ENCODE measurements around the gene ECEL1.
"Not testable (repeated sequence)": the region's sequence is repeated elsewhere in the genome, so short reads cannot be mapped to it uniquely, and the experiment has no call there.

The ECEL1 gene

GRCh38 chr2:232460171-232460570 lies 27.5 kb downstream of the ECEL1 start:
- in situ Hi-C loops (cut with MboI; ENCODE audit: low sequenced_read_pairs), result no loop called here

- in situ Hi-C loops (cut with MboI; ENCODE audit: low sequenced_read_pairs), result no loop called here
These were observed 28.1 kb downstream of the ECEL1 start for GRCh38 chr2:232459419-232460035.

- in situ Hi-C loops (cut with MboI; ENCODE audit: low sequenced_read_pairs), result no loop called here
These were observed 28.8 kb downstream of the ECEL1 start for GRCh38 chr2:232458661-232459418.

GRCh38 chr2:232458051-232458660 lies 29.5 kb downstream of the ECEL1 start:
- in situ Hi-C loops (cut with MboI; ENCODE audit: low sequenced_read_pairs), result no loop called here

GRCh38 chr2:232457121-232458011 lies 30.3 kb downstream of the ECEL1 start:
- in situ Hi-C loops (cut with MboI; ENCODE audit: low sequenced_read_pairs), result no loop called here

- in situ Hi-C loops (cut with MboI; ENCODE audit: low sequenced_read_pairs), result no loop called here
These were observed 31.1 kb downstream of the ECEL1 start for GRCh38 chr2:232456296-232457120.

GRCh38 chr2:232455426-232456255 lies 32.0 kb downstream of the ECEL1 start, which contains the start of gene ALPI:
ALPI (plus strand) TSS chr2:232456153; CDS start chr2:232456200, 47 bp downstream.
- in situ Hi-C loops (cut with MboI; ENCODE audit: low sequenced_read_pairs), result no loop called here

GRCh38 chr2:232454630-232455029 lies 33.0 kb downstream of the ECEL1 start:
- in situ Hi-C loops (cut with MboI; ENCODE audit: low sequenced_read_pairs), result no loop called here

GRCh38 chr2:232451645-232452044 lies 36.0 kb downstream of the ECEL1 start:
- in situ Hi-C loops (cut with MboI; ENCODE audit: low sequenced_read_pairs), result not testable (repeated sequence)

- in situ Hi-C loops (cut with MboI; ENCODE audit: low sequenced_read_pairs), result no loop called here
These were observed 37.7 kb downstream of the ECEL1 start for GRCh38 chr2:232449964-232450363.

GRCh38 chr2:232448304-232448690 lies 39.3 kb downstream of the ECEL1 start:
- in situ Hi-C loops (cut with MboI; ENCODE audit: low sequenced_read_pairs), result no loop called here

- in situ Hi-C loops (cut with MboI; ENCODE audit: low sequenced_read_pairs), result no loop called here
These were observed 39.9 kb downstream of the ECEL1 start for GRCh38 chr2:232447638-232448303.

GRCh38 chr2:232447091-232447620 lies 40.5 kb downstream of the ECEL1 start:
- in situ Hi-C loops (cut with MboI; ENCODE audit: low sequenced_read_pairs), result no loop called here

- in situ Hi-C loops (cut with MboI; ENCODE audit: low sequenced_read_pairs), result not testable (repeated sequence)
These were observed 41.3 kb downstream of the ECEL1 start for GRCh38 chr2:232446266-232446777.

- in situ Hi-C loops (cut with MboI; ENCODE audit: low sequenced_read_pairs), result not testable (repeated sequence)
These were observed 42.3 kb downstream of the ECEL1 start for GRCh38 chr2:232445149-232445885.

GRCh38 chr2:232444409-232445148 lies 43.1 kb downstream of the ECEL1 start:
- in situ Hi-C loops (cut with MboI; ENCODE audit: low sequenced_read_pairs), result no loop called here

Data from HL-60/S4 (cell line).